Parathyroid adenoma (tissue), 2 donors: ENCODE results near the gene DSP.

ENCODE experiments used
- H2AFZ ChIP-seq: fragments of 300-600 bp; sonication (generic); one replicate; pipeline ENCODE4 v1.7.0; 2017; ENCODE audit warnings: antibody characterized with exemption, mild to moderate bottlenecking
- H3K27ac ChIP-seq: fragments of 300-600 bp; sonication (generic); one replicate; pipeline ENCODE4 v1.7.0; 2017
- H3K27me3 ChIP-seq: fragments of 300-600 bp; sonication (generic); one replicate; pipeline ENCODE4 v1.7.0; 2017; ENCODE audit warnings: low read length; ENCODE audit not compliant: control insufficient read depth, insufficient read depth
- H3K36me3 ChIP-seq: fragments of 300-600 bp; sonication (generic); one replicate; pipeline ENCODE4 v1.7.0; 2017; ENCODE audit warnings: low read length; ENCODE audit not compliant: control insufficient read depth, insufficient read depth
- H3K4me1 ChIP-seq: fragments of 300-600 bp; sonication (generic); one replicate; pipeline ENCODE4 v1.7.0; 2017; ENCODE audit warnings: control low read depth
- H3K4me2 ChIP-seq: fragments of 300-600 bp; sonication (generic); one replicate; pipeline ENCODE4 v1.7.0; 2017; ENCODE audit warnings: low read length
- H3K4me3 ChIP-seq: fragments of 300-600 bp; sonication (generic); one replicate; pipeline ENCODE4 v1.7.0; 2017; ENCODE audit warnings: low read depth, low read length
- H3K79me2 ChIP-seq: fragments of 300-600 bp; sonication (generic); one replicate; pipeline ENCODE4 v1.7.0; 2017; ENCODE audit warnings: control low read depth
- H3K9ac ChIP-seq: fragments of 300-600 bp; sonication (generic); one replicate; pipeline ENCODE4 v1.7.0; 2017; ENCODE audit warnings: mild to moderate bottlenecking
- H3K9me3 ChIP-seq: fragments of 300-600 bp; sonication (generic); one replicate; pipeline ENCODE4 v1.7.0; 2017; ENCODE audit warnings: low read length; ENCODE audit not compliant: control insufficient read depth
- CTCF ChIP-seq: fragments of 300-600 bp; sonication (generic); IDR thresholded peaks from one replicate; pipeline ENCODE4 v1.7.0; 2017; ENCODE audit warnings: antibody characterized with exemption, mild to moderate bottlenecking
- donor health status: primary hyperparathyroidism.

DSP gene

GRCh38 chr6:7566617-7567173 lies 25.2 kb downstream of the DSP start:
- Histone ChIP-seq H3K9ac (no peak overlapping the region), H3K36me3 (no peaks in the 10 kb centered on the region), H3K79me2 (no peaks in the 10 kb centered on the region), H3K4me2 (no peak overlapping the region), H3K9me3 (no peaks in the 10 kb centered on the region), H3K27ac (no peak overlapping the region), H3K4me1 (peaks cover 6% of the 10 kb centered on the region), H2AFZ (no peak overlapping the region), H3K27me3 (no peaks in the 10 kb centered on the region), H3K4me3 (no peak overlapping the region)
- no peak for TF ChIP-seq CTCF

- no peak overlapping the region for H3K4me2 ChIP-seq
- no peak overlapping the region for H3K27ac ChIP-seq
- H2AFZ ChIP-seq: no peak overlapping the region
- no peaks in the 10 kb centered on the region for H3K4me1 ChIP-seq
- H3K9me3 ChIP-seq: no peaks in the 10 kb centered on the region
- no peaks in the 10 kb centered on the region for H3K27me3 ChIP-seq
- no peak overlapping the region for H3K4me3 ChIP-seq
- no peak overlapping the region for H3K9ac ChIP-seq
- no peaks in the 10 kb centered on the region for H3K36me3 ChIP-seq
- no peak for TF ChIP-seq CTCF
- no peaks in the 10 kb centered on the region for H3K79me2 ChIP-seq
These were observed 26.6 kb downstream of the DSP start for GRCh38 chr6:7568021-7568420.

- no peaks in the 10 kb centered on the region for H3K9me3 ChIP-seq
- H3K27ac ChIP-seq: no peak overlapping the region
- H3K4me1 ChIP-seq: no peaks in the 10 kb centered on the region
- no peaks in the 10 kb centered on the region for H3K79me2 ChIP-seq
- no peaks in the 10 kb centered on the region for H3K36me3 ChIP-seq
- no peak overlapping the region for H3K4me3 ChIP-seq
- no peak overlapping the region for H2AFZ ChIP-seq
- no peak for TF ChIP-seq CTCF
- no peak overlapping the region for H3K9ac ChIP-seq
- H3K27me3 ChIP-seq: no peaks in the 10 kb centered on the region
- H3K4me2 ChIP-seq: no peak overlapping the region
These were observed 27.6 kb downstream of the DSP start for GRCh38 chr6:7569082-7569481.

- Histone ChIP-seq H3K9ac (no peak overlapping the region), H3K4me2 (no peak overlapping the region), H3K4me1 (no peaks in the 10 kb centered on the region), H2AFZ (no peak overlapping the region), H3K9me3 (no peaks in the 10 kb centered on the region), H3K27me3 (no peaks in the 10 kb centered on the region), H3K27ac (no peak overlapping the region), H3K79me2 (no peaks in the 10 kb centered on the region), H3K4me3 (no peak overlapping the region), H3K36me3 (no peaks in the 10 kb centered on the region)
- TF ChIP-seq CTCF: no peak
These were observed 30.9 kb downstream of the DSP start for GRCh38 chr6:7572213-7572943.

- Histone ChIP-seq H3K9me3 (no peaks in the 10 kb centered on the region), H3K9ac (no peak overlapping the region), H3K4me3 (no peak overlapping the region)
These were observed 33.0 kb downstream of the DSP start for GRCh38 chr6:7574500-7574899.

More at GRCh38 chr6:7574500-7574899, 33.0 kb downstream of the DSP start:
- Histone ChIP-seq H3K36me3 (no peaks in the 10 kb centered on the region), H3K79me2 (no peaks in the 10 kb centered on the region), H3K4me2 (no peak overlapping the region), H3K27me3 (no peaks in the 10 kb centered on the region), H3K27ac (no peak overlapping the region), H3K4me1 (no peaks in the 10 kb centered on the region), H2AFZ (no peak overlapping the region)
- TF ChIP-seq CTCF: no peak
